ENCODE data around the gene CEP170.
A peak's percentile ranks its signal among the peaks of the same experiment; 100 is the strongest.
"Not testable (repeated sequence)": the region's sequence is repeated elsewhere in the genome, so short reads cannot be mapped to it uniquely, and the experiment has no call there.

The CEP170 gene

DNA sequence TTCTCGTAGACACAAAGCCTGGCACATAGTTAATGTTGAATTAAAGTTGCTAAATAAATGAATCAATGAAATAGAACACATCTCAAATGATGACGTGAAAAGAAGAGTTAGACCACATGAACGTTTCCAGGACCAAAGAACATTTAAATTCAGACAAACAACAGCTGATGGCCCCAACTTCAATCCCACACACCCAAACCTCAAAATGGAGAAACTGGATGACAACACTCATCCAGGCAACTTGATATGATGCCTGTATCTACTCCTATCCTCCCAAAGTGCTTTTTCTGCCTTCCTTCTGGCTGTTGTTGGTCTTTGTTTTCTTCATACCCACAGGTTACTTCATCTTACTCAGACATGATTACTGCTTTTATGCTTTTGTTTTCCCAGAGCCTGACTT is 71.9 kb downstream of the CEP170 start:
- not testable (repeated sequence) for DNase-seq (ENCODE audit: extremely low read depth in 1 of 2, low read depth in 1 of 2)

DNA sequence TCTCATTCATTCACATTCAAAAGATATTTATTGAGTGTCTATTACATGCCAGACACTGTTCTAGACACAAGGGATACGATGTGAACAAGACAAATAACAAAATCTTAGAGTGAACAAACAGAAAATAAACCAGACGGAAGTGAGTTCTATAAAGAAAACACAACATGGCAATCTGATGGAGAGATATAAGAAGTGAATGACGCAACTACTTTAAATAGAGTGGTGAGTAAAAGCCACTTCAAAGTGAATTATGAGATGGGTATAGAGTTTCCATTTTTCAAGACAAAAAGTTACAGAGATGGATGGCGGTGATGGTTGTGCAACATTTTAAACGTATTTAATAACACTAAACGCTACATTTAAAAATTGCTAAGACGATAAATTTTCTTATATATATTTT is 75.4 kb downstream of the CEP170 start:
- DNase-seq (ENCODE audit: extremely low read depth in 1 of 2, low read depth in 1 of 2) = no peak

DNA sequence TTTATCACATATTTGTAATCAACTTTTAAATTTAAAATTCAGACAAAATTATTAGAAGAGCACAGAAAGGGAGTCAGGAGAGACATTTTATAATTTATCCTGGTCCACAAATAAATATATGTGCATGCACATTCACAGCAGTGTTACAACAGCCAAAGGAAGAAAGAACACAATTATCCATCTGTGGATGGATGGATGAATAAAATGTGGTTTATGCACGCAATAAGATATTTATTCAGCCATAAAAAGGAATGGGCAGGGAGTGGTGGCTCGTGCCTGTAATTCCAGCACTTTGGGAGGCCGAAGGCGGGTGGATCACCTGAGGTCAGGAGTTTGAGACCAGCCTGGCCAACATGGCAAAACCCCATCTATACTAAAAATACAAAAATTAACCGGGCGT is 77.3 kb downstream of the CEP170 start:
- not testable (repeated sequence) for DNase-seq (ENCODE audit: extremely low read depth in 1 of 2, low read depth in 1 of 2)

DNA sequence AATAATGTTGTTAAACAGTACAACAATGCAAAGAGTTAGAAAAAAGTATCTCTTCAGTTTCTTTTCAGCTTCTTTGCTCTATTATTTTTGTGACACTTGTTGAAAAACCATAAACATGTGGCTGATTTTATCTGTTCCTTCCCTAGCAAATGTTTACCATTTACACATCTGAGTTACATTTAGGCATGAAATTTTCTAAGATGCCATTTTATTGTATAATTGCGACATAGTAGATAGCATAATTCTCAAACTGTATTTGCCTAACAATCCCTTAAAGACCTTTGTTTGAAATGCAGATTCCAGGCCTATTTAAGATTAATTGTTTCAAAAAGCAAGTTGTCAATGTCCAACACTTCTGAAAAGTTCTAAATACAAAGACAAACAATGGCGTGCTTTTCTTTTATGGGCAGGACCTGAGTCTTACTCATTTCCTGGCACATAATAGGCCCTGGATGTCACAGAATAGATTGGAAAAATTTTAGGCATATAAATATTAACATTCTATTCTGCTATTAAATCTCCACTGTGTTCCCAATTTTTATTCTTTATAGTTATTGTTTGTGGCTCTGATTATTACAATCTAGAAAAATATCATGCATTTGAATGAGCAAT is 81.2 kb downstream of the CEP170 start:
- not testable (repeated sequence) for DNase-seq (ENCODE audit: extremely low read depth in 1 of 2, low read depth in 1 of 2)

DNA sequence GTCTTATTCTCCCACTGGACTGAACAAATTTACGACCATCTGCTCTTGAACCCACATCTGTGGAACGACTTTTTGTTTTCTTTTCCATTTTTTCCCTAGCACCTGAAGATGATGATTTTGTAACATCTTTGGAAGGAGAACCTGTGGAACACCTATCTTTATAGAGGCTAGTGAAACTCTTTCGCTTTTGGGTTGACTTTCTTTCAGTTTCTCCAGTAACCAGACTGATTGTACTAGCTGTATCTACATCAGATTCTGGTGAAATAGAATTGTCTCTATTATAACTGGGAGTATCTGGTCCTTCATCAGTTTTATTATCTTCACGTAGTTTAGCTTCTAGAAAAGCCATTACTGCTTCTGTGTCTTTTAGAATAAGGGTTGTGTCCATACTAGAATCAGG is 90.2 kb downstream of the CEP170 start:
- DNase-seq (ENCODE audit: extremely low read depth in 1 of 2, low read depth in 1 of 2) = not testable (repeated sequence)

DNA sequence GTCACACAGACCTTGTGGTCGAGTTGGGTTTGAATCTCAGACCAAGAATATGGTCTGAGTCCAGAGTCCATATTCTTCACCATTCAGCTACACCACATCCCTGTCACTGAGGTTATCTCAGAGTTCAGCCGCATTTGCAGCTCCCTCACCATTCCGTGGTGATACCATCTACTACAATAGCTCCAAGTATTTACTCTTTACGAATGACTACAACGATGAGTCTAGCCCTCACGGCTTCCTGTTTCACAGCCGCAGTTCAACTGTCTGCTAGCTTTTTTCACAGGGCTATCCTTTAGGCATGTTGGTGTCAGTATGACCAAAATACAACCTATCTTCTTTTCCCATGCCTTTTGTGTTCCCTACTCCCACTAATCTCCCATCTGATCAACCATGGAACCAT is 104.2 kb downstream of the CEP170 start:
- DNase-seq (ENCODE audit: extremely low read depth in 1 of 2, low read depth in 1 of 2) = not testable (repeated sequence)

DNA sequence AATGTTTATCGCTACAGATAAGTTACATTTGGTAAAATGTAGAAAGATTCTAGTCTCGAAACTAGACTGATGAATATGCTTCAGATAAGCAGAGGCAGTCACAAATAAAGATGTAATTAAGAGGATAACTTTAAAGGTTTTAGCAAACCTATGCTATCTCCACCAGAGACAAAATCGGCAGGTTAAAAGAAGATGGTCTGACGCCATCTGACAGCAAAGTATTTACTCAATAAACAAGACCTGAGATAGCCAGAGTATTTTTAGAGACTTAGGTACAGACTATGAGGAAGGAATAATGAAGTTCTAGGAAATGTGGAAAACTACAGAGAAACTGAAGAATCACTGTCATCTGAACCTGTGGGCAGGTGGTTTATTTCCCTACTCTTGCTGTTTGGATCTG is 106.0 kb downstream of the CEP170 start:
- DNase-seq (ENCODE audit: extremely low read depth in 1 of 2, low read depth in 1 of 2) = not testable (repeated sequence)

DNA sequence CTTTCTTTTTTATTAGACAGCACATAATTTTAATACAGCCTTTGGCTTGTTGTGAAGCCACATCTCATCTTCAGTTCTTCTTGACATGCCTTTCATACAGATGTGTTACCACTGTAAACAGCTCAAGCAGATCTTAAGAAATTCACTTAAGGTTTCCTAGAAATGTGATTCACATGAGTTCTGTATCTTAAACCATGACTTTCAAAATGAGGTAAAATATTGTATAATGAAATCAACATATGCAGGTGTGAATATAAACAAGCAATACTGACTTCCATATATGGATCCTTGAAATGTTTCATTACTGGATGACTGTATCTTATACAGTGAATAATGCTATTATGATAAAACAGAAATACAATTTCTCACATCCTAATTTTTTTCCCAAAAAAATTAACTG is 107.7 kb downstream of the CEP170 start:
- not testable (repeated sequence) for DNase-seq (ENCODE audit: extremely low read depth in 1 of 2, low read depth in 1 of 2)

DNA sequence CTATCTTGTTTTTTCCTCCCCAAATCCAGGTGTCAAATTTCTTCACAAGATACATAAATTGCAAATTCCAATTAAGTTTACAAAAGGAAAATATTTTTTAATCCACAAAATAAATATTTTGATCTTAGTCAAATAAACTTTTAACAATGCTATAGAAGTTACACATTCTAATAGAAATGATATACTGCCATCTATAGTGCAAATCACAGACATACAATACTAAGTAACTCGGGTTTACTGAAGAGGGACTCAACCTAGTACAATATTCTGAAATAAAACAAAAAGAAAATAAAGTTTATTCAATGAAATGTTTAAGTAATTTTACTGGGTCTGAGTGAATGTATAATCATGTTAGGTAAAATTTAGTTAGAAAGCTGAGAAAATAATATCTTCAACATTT is 114.6 kb downstream of the CEP170 start:
- DNase-seq (ENCODE audit: extremely low read depth in 1 of 2, low read depth in 1 of 2) = not testable (repeated sequence)

DNA sequence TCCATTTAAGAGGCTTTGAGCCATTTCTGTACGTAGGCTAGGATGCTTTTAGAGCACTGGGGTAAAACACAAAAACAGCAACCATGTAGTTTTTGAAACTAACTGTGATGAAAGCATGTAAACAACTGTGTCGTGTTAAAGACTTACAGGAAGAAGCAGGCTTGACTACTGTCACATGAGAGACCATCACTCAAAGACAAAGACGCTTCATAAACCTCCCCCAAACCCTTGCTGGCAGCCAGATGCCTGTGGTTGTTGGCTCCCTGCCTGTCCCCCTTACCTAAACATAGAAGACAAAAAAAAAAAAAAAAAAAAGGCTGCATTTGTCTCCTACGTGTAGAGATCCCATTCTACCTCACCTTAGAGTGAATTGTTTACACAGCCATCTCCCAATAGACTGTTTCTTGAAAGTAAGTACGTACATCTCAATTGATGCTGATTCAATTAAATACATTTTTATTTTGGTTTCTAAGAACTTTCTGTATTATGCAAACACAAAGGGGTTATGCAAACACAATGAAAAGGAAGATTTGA is 132.1 kb downstream of the CEP170 start:
- not testable (repeated sequence) for DNase-seq (ENCODE audit: extremely low read depth in 1 of 2, low read depth in 1 of 2)

DNA sequence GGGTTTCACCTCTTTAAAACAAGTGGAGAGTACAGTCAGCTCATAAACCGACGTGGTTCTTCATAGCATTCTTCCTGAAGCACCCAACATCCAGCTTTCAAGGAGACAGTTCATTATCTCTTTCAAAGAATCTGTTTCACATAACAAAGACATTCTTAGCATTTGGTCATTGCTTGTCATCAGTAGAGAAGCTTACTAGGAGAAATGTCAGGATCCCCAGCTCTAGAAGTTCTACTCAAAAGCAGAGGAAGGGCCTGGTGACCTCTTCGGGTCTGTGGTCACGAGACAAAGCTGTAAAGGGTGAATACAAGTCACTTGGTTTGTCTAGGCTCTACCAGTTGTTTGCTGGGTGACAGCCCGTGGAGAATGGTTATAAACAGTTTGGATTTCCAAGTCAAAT is 133.1 kb downstream of the CEP170 start:
- not testable (repeated sequence) for DNase-seq (ENCODE audit: extremely low read depth in 1 of 2, low read depth in 1 of 2)

DNA sequence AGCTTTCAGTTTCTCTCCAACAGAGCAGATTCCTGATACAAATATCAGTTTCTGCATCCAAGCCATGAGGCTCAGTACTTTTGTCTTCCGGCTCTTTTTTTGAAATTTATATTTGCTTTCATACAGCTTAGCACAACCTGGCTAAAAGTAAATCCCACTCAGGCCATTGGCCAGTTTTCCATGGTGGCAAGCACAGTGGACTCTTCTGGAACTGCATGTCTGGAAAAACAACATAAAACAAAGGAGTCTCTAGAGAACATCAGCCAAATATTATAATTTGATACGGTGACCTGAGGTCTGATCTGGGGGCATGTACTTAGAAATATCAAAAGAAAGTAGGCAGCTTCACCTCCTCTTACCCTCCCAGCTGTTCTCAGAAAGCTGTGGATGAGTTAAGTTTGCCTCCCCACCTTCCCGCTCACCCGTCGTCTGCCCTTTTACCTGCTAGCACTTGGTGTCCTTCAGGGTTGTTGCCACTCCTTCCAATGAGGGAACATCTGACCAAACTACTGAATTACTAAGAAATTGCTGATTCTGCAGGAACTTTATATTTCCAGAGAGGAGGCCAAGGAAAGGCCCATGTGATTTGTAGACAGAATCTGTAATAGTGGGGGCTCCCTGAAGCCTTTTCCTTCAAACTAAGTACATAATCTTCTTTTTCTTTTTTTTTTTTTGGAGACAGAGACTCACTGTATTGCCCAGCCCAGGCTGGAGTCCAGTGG is 136.3 kb downstream of the CEP170 start:
- DNase-seq (ENCODE audit: extremely low read depth in 1 of 2, low read depth in 1 of 2) = not testable (repeated sequence)

DNA sequence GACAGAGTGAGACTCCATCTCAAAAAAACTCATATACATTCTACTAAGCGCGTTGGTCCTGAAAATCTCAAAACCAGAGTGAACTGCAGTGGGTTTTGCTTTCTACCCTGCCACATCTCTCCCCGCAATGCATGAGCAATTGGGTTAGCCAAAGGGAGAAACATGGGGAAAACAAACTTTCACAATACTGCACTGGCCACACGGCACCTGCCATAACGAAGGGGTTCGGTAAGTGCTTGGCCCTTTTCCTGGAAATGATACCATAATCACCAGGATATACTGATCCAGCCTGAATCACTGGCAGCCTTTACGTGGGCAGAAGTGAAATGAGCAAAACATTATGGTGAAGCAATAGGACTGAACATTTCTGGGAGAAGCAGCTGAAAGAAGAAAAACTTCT is 138.9 kb downstream of the CEP170 start:
- not testable (repeated sequence) for DNase-seq (ENCODE audit: extremely low read depth in 1 of 2, low read depth in 1 of 2)

DNA sequence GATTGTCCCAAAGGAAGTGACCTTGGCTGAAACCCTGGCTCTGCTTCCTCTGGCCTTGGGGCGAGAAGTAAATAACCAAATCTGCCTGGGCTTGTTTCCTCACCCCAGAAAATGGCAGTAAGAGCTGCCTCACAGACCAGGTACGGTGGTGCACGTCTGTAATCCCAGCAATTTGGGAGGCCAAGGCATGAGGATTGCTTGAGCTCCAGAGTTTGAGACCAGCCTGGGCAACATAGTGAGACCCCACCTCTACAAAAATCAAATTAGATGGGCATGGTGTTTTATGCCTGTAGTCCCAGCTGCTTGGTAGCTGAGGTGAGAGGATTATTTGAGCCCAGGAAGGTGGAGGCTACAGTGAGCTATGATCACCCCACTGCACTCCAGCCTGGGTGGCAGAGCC is 140.3 kb downstream of the CEP170 start:
- not testable (repeated sequence) for DNase-seq (ENCODE audit: extremely low read depth in 1 of 2, low read depth in 1 of 2)

DNA sequence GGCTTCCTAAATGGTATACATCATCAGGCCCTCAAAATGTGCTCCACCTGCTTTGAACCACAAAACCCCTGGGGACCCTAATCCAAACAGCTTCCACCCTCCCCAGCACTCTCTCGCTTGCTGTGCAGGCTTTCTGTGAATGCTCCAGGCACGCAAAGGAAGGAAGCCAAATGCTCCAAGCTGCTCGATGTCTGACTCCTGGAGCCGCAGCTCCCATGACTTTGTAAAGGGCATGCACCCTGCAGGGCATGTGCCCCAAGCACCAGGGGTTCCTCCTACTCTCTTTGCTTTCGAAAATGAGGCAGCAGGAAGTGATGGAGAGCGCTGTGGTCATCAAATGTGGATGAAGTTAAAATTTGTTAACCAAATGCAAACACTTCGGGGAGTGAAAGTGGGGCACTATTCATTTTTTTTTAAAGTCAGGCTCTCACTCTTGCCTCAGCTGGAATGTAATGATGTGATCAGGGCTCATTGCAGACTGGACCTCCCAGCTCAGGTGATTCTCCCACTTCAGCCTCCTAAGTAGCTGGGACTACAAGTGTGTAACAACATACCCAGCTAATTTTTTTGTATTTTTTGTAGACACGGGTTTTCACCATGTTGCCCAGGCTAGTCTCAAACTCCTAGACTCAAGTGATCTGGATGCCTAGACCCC is 140.9 kb downstream of the CEP170 start:
- DNase-seq (ENCODE audit: extremely low read depth in 1 of 2, low read depth in 1 of 2) = not testable (repeated sequence)

DNA sequence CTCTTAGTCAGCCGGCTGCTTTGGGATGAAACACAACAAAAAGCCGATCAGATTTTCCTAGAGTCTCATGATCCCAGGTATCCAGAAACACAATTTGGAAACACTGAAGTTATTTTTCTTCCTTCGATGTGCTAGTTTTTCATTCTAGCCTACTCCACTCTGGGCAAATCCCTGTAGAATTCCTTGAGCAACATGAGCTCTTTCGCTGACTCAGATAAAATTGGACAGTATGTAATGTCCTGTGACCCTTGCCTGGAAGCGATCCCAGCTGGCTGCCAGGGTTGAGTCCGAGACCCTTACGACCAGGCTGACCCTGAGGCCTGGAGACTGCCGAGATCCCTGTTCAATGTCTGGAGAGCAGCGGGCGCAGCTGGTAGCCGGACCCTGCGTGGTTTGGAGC is 147.9 kb downstream of the CEP170 start:
- DNase-seq (ENCODE audit: extremely low read depth in 1 of 2, low read depth in 1 of 2) = not testable (repeated sequence)

DNA sequence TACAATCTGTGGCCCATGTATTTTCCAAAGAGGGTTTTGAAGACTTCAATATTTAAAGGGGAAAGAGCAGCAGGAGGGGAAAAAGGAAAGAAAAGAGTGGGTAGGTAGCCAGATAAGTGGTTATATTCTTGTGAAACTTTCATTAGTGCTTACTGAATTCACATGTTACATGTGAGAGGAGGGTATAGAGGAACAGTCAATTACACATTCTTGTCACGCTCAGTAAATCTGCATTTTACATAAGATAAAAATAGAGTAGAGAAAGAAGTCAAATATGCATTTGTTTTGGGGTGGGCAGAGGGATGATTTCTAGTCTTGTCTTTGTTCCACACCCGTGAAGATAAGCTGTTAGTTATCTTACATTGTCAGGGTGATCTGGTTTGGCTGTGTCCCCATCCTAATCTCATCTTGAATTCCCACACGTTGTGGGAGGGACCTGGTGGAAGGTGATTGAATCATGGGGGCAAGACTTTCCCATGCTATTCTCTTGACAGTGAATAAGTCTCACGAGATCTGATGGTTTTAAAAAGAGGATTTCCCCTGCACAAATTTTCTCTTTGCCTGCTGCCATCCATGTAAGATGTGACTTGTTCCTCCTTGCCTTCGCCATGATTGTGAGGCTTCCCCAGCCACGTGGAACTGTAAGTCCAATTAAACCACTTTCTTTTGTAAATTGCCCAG is 149.3 kb downstream of the CEP170 start:
- not testable (repeated sequence) for DNase-seq (ENCODE audit: extremely low read depth in 1 of 2, low read depth in 1 of 2)

DNA sequence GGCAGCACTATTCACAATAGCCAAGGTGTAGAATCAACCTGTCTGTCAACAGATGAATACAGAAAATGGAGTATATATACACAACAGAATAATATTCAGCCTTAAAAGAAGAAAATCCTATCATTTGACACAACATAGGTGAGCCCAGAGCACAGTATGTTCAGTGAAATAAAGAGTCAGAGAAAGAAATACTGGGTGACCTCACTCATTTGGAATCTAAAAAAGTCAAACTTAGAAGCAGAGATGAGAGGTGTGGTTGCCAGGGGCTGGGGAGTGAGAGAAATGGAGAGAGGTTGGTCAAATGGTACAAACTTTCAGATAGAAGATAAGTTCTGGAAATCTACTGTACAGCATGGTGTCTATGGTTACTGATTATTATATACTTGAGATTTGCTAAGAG is 150.0 kb downstream of the CEP170 start:
- not testable (repeated sequence) for DNase-seq (ENCODE audit: extremely low read depth in 1 of 2, low read depth in 1 of 2)

DNA sequence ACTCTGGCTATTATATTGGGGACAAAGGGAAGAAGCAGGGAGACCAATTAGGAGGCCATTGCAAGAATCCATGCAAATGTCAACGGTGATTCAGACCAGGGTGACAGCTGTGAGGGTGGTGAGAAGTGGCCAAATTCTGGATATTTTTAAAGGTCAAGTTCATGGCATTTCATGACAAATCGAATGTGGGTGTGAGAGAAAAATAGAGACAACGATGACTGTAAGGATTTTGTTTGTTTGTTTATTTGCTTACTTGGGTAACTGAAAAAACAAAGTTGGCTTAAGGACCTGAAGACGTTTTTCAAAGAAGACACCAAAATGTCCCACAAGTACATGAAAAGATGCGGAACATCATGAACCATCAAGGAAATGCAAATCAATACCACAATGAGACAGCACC is 150.6 kb downstream of the CEP170 start:
- DNase-seq (ENCODE audit: extremely low read depth in 1 of 2, low read depth in 1 of 2) = not testable (repeated sequence)

DNA sequence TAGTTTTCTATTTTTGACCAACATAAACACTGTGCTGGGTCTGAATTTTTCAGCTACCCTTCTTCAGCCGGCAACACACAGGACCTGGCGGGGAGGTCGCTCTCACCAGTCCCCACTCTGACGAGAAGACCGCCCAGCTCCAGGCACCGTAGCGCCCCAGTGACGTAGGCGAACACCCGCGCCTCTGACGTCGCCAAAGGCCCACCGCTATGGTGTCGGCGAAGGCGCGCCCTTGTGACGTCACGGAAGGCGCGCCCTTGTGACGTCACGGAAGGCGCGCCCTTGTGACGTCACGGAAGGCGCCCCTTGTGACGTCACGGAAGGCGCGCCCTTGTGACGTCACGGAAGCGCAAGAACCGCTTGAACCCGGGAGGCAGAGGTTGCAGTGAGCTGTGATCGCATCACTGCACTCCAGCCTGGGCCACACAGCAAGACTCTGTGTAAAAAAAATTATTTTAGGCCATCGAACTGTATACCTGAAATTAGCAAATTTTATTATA is 153.5 kb downstream of the CEP170 start:
- peak; percentile 45 to 56 for DNase-seq (ENCODE audit: extremely low read depth in 1 of 2, low read depth in 1 of 2)

DNA sequence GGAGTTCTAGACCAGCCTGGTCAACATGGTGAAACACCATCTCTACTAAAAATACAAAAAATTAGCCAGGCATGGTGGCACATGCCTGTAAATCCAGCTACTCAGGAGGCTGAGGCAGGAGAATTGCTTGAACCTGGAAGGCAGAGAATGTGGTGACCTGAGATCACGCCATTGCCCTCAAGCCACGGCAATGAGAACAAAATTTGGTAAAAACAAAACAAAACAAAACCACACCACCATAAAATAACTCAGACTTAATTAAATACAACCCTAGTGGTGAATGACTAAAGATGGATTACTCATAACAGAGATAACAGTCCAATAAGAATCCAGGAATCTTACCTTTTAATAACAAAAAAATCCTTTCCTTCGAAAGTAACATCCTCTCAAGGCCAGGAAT is 167.7 kb downstream of the CEP170 start:
- DNase-seq (ENCODE audit: extremely low read depth in 1 of 2, low read depth in 1 of 2) = not testable (repeated sequence)

Measured in activated CD8-positive, alpha-beta memory T cell treated with anti-CD3 and anti-CD28 coated beads for 1 hour (primary cell).